Large intestine (tissue), 3 donors: Measurements from ENCODE around the gene ZFP36. TPM values are rescaled to one million over a fixed set of nuclear protein-coding genes. Genes with fewer than 3 reads are reported as not detected.
"Not testable (repeated sequence)": the region's sequence is repeated elsewhere in the genome, so short reads cannot be mapped to it uniquely, and the experiment has no call there.

ENCODE experiments used
- DNase-seq, 2 donors: peaks; one replicate each; pipeline versions ENCODE4 v3.0.0 to v3.0.0-alpha.2; 2013
- H3K27ac ChIP-seq: one replicate; pipeline ENCODE4 v1.5.1; 2013; ENCODE audit warnings: low read length
- H3K27me3 ChIP-seq: 2 replicates; pipeline ENCODE4 v1.6.1; 2013; ENCODE audit warnings: low read length; ENCODE audit not compliant: control insufficient read depth, insufficient read depth
- H3K36me3 ChIP-seq: 2 replicates; pipeline ENCODE4 v1.6.1; 2013; ENCODE audit warnings: low read length; ENCODE audit not compliant: control insufficient read depth, insufficient read depth
- H3K4me1 ChIP-seq: one replicate; pipeline ENCODE4 v1.6.1; 2013; ENCODE audit warnings: low read length; ENCODE audit not compliant: control insufficient read depth, insufficient read depth
- H3K4me3 ChIP-seq: one replicate; pipeline ENCODE4 v1.5.1; 2013; ENCODE audit warnings: low read length
- H3K9me3 ChIP-seq: one replicate; pipeline ENCODE4 v1.6.1; 2013; ENCODE audit warnings: mild to moderate bottlenecking, low read depth, low read length, moderate library complexity; ENCODE audit not compliant: control insufficient read depth
- WGBS: methylation state at CpG from one replicate; pipeline ENCODE4 v1.1.5; 2013; ENCODE audit warnings: low lambda C conversion rate; ENCODE audit not compliant: insufficient coverage; 5-methylcytosine and 5-hydroxymethylcytosine counted together
- polyA plus RNA-seq: library from polyadenylated mRNA; unstranded; fragments of 120-200 nt; gene quantifications from one replicate; pipeline ENCODE4 v1.2.1, GENCODE V29; 2013

The ZFP36 gene
- polyA plus RNA-seq, 1 donor, result 419 TPM

DNA sequence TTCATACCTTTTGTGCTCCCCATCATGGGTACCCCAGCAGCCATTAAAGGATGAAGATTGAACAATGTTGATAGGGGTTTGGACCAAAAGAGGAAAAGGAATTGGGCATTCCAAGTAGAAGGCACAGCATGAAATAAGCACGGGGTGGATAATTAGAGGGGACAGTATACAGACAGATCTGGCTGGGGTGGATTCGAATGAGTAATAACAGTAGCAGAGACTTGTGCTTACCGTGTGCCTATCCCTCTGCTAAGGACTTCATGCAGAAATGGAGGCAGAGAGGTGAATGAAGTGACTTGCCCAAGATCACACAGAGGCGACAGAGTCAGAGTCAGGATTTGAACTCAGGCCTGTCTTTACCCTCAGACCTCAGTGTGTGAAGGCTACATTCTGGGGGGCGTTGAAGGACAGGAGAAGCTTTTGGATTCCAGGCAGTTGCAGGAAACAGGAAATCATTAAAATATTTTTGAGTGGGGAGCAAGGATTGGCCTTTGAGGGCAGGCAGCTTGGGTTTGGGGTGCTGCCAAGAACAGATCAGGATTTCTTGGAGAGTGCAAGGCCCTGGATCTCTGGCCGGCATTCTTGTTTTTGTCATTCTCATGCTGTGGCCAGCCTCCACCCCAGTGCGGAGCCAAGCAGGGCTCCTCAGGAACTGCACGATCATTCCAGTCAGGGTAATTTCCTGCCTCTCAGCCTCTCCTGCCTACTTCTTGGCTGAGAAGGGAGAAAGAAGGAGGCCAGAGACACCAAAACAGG is 34.4 kb upstream of the ZFP36 start:
- no peaks in the 10 kb centered on the region for H3K9me3 ChIP-seq
- H3K27me3 ChIP-seq, result no peaks in the 10 kb centered on the region
- H3K36me3 ChIP-seq, result peaks cover 75% of the 10 kb centered on the region
- H3K27ac ChIP-seq, result peak overlapping the region; percentile 74
- DNase-seq, result peak; percentile 55
- no peaks in the 10 kb centered on the region for H3K4me1 ChIP-seq
- WGBS, result 80% methylated on average over 2 of the region's 8 CpGs
- no peak overlapping the region for H3K4me3 ChIP-seq

- DNase-seq, result no peak
- no peak overlapping the region for H3K4me3 ChIP-seq
- peaks cover 82% of the 10 kb centered on the region for H3K36me3 ChIP-seq
Observed at GRCh38 chr19:39372941-39373340, 33.7 kb upstream of the ZFP36 start.

GRCh38 chr19:39375929-39376328 is 30.7 kb upstream of the ZFP36 start:
- H3K36me3 ChIP-seq, result peaks cover 83% of the 10 kb centered on the region
- no peak for DNase-seq
- no peaks in the 10 kb centered on the region for H3K4me1 ChIP-seq
- no peaks in the 10 kb centered on the region for H3K27me3 ChIP-seq
- no peak overlapping the region for H3K27ac ChIP-seq
- no peaks in the 10 kb centered on the region for H3K9me3 ChIP-seq
- no peak overlapping the region for H3K4me3 ChIP-seq

More at GRCh38 chr19:39372941-39373340, 33.7 kb upstream of the ZFP36 start:
- H3K27me3 ChIP-seq, result no peaks in the 10 kb centered on the region
- H3K9me3 ChIP-seq, result no peaks in the 10 kb centered on the region
- H3K27ac ChIP-seq, result peak overlapping the region; percentile 74
- H3K4me1 ChIP-seq, result no peaks in the 10 kb centered on the region
- WGBS, result no CpG with 5 or more reads among the region's 2 CpGs

- peaks cover 87% of the 10 kb centered on the region for H3K36me3 ChIP-seq
- no peak overlapping the region for H3K27ac ChIP-seq
- no peaks in the 10 kb centered on the region for H3K9me3 ChIP-seq
- no peaks in the 10 kb centered on the region for H3K27me3 ChIP-seq
- no CpG with 5 or more reads among the region's 18 CpGs for WGBS
- no peaks in the 10 kb centered on the region for H3K4me1 ChIP-seq
- H3K4me3 ChIP-seq, result no peak overlapping the region
- DNase-seq, result no peak
Observed at GRCh38 chr19:39377373-39378362, 29.0 kb upstream of the ZFP36 start.

DNA sequence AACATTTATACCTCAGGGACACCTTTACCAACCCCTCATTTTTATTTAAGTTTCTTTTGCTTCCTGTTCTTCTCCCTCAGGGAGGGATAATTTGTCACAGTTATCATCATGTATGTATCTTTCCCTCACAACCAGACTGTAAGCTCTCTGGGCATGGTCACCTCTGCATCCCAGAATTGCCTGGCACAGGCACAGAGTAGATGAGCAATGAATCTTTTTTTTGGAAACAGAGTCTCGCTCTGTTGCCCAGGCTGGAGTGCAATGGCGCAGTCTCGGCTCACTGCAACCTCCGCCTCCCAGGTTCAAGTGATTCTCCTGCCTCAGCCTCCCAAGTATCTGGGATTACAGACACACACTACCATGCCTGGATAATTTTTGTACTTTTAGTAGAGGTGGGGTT is 27.3 kb upstream of the ZFP36 start:
- not testable (repeated sequence) for H3K4me3 ChIP-seq, H3K4me1 ChIP-seq, DNase-seq, H3K27ac ChIP-seq, H3K9me3 ChIP-seq, H3K27me3 ChIP-seq
- no CpG with 5 or more reads among the region's 4 CpGs for WGBS
- H3K36me3 ChIP-seq, result peaks cover 93% of the 10 kb centered on the region

- H3K27me3 ChIP-seq, result no peaks in the 10 kb centered on the region
- H3K4me1 ChIP-seq, result no peaks in the 10 kb centered on the region
- no peak overlapping the region for H3K27ac ChIP-seq
- H3K4me3 ChIP-seq, result no peak overlapping the region
- peaks cover 96% of the 10 kb centered on the region for H3K36me3 ChIP-seq
- DNase-seq, result no peak
- WGBS, result no CpG with 5 or more reads among the region's 14 CpGs
- H3K9me3 ChIP-seq, result no peaks in the 10 kb centered on the region
Observed at GRCh38 chr19:39379865-39380396, 26.7 kb upstream of the ZFP36 start.

GRCh38 chr19:39380521-39381502 is 25.8 kb upstream of the ZFP36 start:
- Histone ChIP-seq H3K4me3 (no peak overlapping the region), H3K36me3 (peaks cover 96% of the 10 kb centered on the region), H3K9me3 (no peaks in the 10 kb centered on the region), H3K27ac (no peak overlapping the region), H3K27me3 (no peaks in the 10 kb centered on the region), H3K4me1 (no peaks in the 10 kb centered on the region)
- DNase-seq, result no peak
- no CpG with 5 or more reads among the region's 17 CpGs for WGBS

DNA sequence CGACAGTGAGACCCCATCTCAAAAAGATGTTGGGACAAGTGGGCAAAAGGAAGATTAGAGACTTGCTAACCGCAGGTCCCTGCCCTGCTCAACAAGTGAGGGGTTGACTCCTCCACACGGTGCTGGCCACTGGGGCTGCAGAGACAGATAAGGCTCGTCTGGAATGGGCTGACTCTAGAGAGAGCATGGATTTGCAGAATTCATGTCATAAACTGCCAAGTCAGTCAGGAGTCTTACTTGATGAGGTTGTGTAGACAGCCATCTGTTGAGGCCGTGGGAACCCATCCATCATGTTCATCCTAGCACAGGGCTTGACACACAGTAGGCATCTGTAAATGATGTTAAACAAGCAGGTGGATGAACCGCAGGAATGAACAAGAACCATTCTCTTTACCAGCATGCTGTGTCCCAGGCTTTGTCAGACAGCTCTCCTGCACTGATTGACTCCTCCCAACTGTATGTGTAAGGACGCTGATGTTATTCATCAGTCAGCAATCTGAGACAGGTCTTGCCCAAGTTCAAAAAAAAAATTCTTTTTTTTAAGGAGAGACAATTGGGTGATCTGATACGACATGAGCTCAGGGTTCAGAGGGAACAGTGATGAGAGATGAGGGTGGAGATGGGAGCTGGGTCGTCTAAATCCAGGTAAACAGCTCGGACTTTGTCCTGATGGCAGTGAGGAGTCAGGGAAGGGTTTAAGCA is 24.6 kb upstream of the ZFP36 start:
- H3K36me3 ChIP-seq, result peaks cover 96% of the 10 kb centered on the region
- DNase-seq, result no peak
- no peak overlapping the region for H3K4me3 ChIP-seq
- no peaks in the 10 kb centered on the region for H3K4me1 ChIP-seq
- no peak overlapping the region for H3K27ac ChIP-seq
- WGBS, result no CpG with 5 or more reads among the region's 10 CpGs
- H3K9me3 ChIP-seq, result no peaks in the 10 kb centered on the region
- no peaks in the 10 kb centered on the region for H3K27me3 ChIP-seq

DNA sequence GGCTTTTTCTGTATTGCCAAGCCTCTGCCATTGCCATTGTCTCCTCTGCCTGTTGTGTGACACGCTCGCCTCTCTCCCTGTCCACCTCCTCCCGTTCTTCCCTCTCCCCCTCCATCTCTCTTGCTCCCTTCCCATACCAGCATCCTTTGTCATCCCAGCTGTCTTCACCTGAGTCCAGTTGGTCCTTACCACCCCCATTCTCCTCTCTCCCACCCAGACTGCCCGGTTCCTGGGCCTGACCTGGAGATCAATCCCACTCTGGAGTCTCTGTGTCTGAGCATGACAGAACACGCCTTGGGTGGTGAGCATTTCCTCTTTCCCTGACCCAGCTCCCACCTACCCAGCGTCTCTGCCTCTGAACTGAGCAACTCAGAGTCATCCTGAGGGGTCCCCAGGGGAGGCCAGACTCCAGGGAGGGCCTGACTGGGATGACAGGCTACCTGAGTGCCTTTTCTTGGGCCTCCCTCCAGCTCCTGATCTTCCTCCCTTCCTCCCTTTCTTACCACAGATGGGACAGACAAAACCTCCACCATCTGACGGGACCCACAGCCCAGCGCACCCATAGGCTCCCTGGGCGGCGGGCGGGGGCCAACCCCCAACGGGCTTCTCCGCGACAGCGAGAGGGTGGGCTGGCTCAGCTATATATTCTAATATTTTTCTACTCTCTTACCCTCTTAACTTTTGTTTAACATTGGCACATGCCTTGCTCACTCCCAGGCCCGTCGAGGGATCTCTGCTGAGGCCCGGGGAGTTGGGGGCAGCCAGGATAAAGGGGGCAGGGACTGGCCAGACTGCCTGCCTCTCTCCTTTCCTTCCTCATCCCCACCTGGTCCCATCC is 23.4 kb upstream of the ZFP36 start:
- Histone ChIP-seq H3K4me3 (no peak overlapping the region), H3K9me3 (no peaks in the 10 kb centered on the region), H3K27me3 (no peaks in the 10 kb centered on the region), H3K27ac (no peak overlapping the region), H3K4me1 (no peaks in the 10 kb centered on the region), H3K36me3 (peaks cover 94% of the 10 kb centered on the region)
- no peak for DNase-seq
- 88% methylated on average over 3 of the region's 18 CpGs for WGBS
